Right lobe of liver (tissue), 6 donors: ENCODE data around the gene SCN7A. TPM values are rescaled to one million over a fixed set of nuclear protein-coding genes. Genes with fewer than 3 reads are reported as not detected.

Experiments used
- ATAC-seq, 4 donors: fragments of 200-7000 bp; cut with Tn5 transposase; one replicate each; pipeline ENCODE4 v1.9.1; 2020; ENCODE audit warnings: mild to moderate bottlenecking in 4 of 4, moderate library complexity in 4 of 4
- DNase-seq, 3 donors: peaks; one replicate each; pipeline ENCODE4 v3.0.0-alpha.2; 2020
- H3K27ac ChIP-seq, 3 donors: fragments of 200-600 bp; one replicate each; pipeline ENCODE4 v1.8.0; 2022
- H3K27me3 ChIP-seq, 2 donors: fragments of 200-600 bp; one replicate each; pipeline ENCODE4 v1.8.0; 2022
- H3K36me3 ChIP-seq, 4 donors: fragments of 200-600 bp; sonication (generic) in 1 of 4; one replicate each; pipeline versions ENCODE4 v1.5.1 to v1.8.0; 2017 to 2022; ENCODE audit warnings: control low read depth in 1 of 4
- H3K4me1 ChIP-seq, 4 donors: fragments of 200-600 bp; sonication (generic) in 1 of 4; one replicate each; pipeline versions ENCODE4 v1.5.1 to v1.8.0; 2017 to 2022; ENCODE audit warnings: control low read depth in 1 of 4
- H3K4me3 ChIP-seq, 3 donors: fragments of 200-600 bp; one replicate each; pipeline ENCODE4 v1.8.0; 2022
- H3K9me3 ChIP-seq, 4 donors: fragments of 200-600 bp; sonication (generic) in 1 of 4; one replicate each; pipeline versions ENCODE4 v1.5.1 to v1.8.0; 2017 to 2022; ENCODE audit warnings: control low read depth in 1 of 4
- CTCF ChIP-seq, 4 donors: fragments of 200-600 bp in 3 of 4; fragments of 450-650 bp in 1 of 4; IDR thresholded peaks; one replicate each; pipeline versions ENCODE4 v1.5.1 to v1.8.0; 2016 to 2022; ENCODE audit warnings: antibody characterized with exemption in 4 of 4, mild to moderate bottlenecking in 2 of 4
- POLR2A ChIP-seq: fragments of 450-650 bp; IDR thresholded peaks from one replicate; pipeline ENCODE4 v1.6.1; 2017; ENCODE audit warnings: antibody characterized with exemption, mild to moderate bottlenecking
- WGBS: methylation state at CpG from one replicate; pipeline ENCODE4 v1.1.6; 2018; ENCODE audit warnings: low coverage, low lambda C conversion rate; ENCODE audit not compliant: insufficient coverage; ENCODE audit errors: missing lambda C conversion rate; 5-methylcytosine and 5-hydroxymethylcytosine counted together
- intact Hi-C, 2 donors: fragments of 100-400 bp; cut with DNase I; formaldehyde crosslinking; loops; one replicate each; pipeline versions ENCODE4 v1.11.2 to v1.14.1; 2022
- total RNA-seq, 6 experiments: library from RNA; depleted of rRNA in 2 of 6; stranded (reverse); fragments of >200 nt in 2 of 6; fragmentation: NEBNext Ultra II Directional in 3 of 6; extraction: Animal tissue kit (Norgen Biotek cat#: 25700) in 3 of 6; gene quantifications; one replicate each; pipeline versions ENCODE4 v1.1.0 to v1.2.4, GENCODE V29; 2016 to 2023
- donor health status: DM: no; HTN: yes; CAD: no.
- donor health status: DM: no; HTN: no; CAD: no.
- donor health status: DM: no; HTN: no; CAD: no.
- donor health status: DM: no; HTN: yes; CAD: no.
- donor health status: DM: no; HTN: yes; CAD: no.

SCN7A gene
- total RNA-seq, 6 experiments from 2014 or later, result 0.27 to 4.2 (median 1.2) TPM

GRCh38 chr2:166516712-166517303, 22.8 kb upstream of the SCN7A start:
- Histone ChIP-seq H3K9me3 (no peaks in the 10 kb centered on the region), H3K4me1 (no peaks in the 10 kb centered on the region), H3K36me3 (no peaks in the 10 kb centered on the region), H3K27ac (no peak overlapping the region), H3K4me3 (no peak overlapping the region), H3K27me3 (no peaks in the 10 kb centered on the region)
- DNase-seq, result no peak
- 8% methylated on average over 2 of the region's 2 CpGs for WGBS
- TF ChIP-seq POLR2A, result no peak
- TF ChIP-seq CTCF (IDR thresholded peaks at IDR 0.05), result peak; percentile 59 to 70 (median 68)
- intact Hi-C loops, result no loop called here
- ATAC-seq, result peak; percentile 59 to 75 (median 70)

GRCh38 chr2:166513952-166514351, 19.9 kb upstream of the SCN7A start:
- TF ChIP-seq CTCF (IDR thresholded peaks at IDR 0.05), result no peak
- no peak for TF ChIP-seq POLR2A
- no peak for ATAC-seq
- no peak for DNase-seq
- 77% methylated on average over 1 of the region's 1 CpG for WGBS
- Histone ChIP-seq H3K36me3 (no peaks in the 10 kb centered on the region), H3K9me3 (no peaks in the 10 kb centered on the region), H3K27me3 (no peaks in the 10 kb centered on the region), H3K27ac (no peak overlapping the region), H3K4me1 (no peaks in the 10 kb centered on the region), H3K4me3 (no peak overlapping the region)
- intact Hi-C loops, result no loop called here

- TF ChIP-seq CTCF (IDR thresholded peaks at IDR 0.05) (no peak), POLR2A (no peak)
- intact Hi-C loops, result no loop called here
- H3K27ac ChIP-seq, result no peak overlapping the region
These were observed 5.2 kb upstream of the SCN7A start for GRCh38 chr2:166499281-166499680.

GRCh38 chr2:166491461-166491860, 2.6 kb downstream of the SCN7A start:
- Histone ChIP-seq H3K4me1 (no peaks in the 10 kb centered on the region), H3K9me3 (no peaks in the 10 kb centered on the region), H3K27me3 (no peaks in the 10 kb centered on the region), H3K36me3 (no peaks in the 10 kb centered on the region), H3K4me3 (no peak overlapping the region), H3K27ac (no peak overlapping the region)
- DNase-seq (no peak), ATAC-seq (no peak)
- TF ChIP-seq CTCF (IDR thresholded peaks at IDR 0.05), result no peak
- TF ChIP-seq POLR2A, result no peak
- 30% methylated on average over 1 of the region's 1 CpG for WGBS
- intact Hi-C loops, result no loop called here

More at GRCh38 chr2:166499281-166499680, 5.2 kb upstream of the SCN7A start:
- WGBS, result 60% methylated on average over 1 of the region's 1 CpG
- DNase-seq, result no peak
- no peaks in the 10 kb centered on the region for H3K9me3 ChIP-seq
- ATAC-seq, result no peak
- H3K36me3 ChIP-seq, result no peaks in the 10 kb centered on the region
- H3K4me1 ChIP-seq, result no peaks in the 10 kb centered on the region
- no peak overlapping the region for H3K4me3 ChIP-seq
- no peaks in the 10 kb centered on the region for H3K27me3 ChIP-seq
